SK-N-SH (cell line): ENCODE measurements around the gene GPR63.

Source experiments
- TAF1 ChIP-seq: IDR thresholded peaks from 2 replicates; pipeline ENCODE4 v1.6.1; 2012; ENCODE audit warnings: low read depth, mild to moderate bottlenecking, low read length, moderate library complexity, borderline replicate concordance
- TF ChIP-seq, protein P1 (sequence below): fragments of 200-600 bp; sonication (generic); IDR thresholded peaks from 2 replicates; pipeline ENCODE4 v1.6.1; 2017; ENCODE audit warnings: antibody characterized with exemption, mild to moderate bottlenecking, moderate library complexity

- TF ChIP-seq, protein P1, sequence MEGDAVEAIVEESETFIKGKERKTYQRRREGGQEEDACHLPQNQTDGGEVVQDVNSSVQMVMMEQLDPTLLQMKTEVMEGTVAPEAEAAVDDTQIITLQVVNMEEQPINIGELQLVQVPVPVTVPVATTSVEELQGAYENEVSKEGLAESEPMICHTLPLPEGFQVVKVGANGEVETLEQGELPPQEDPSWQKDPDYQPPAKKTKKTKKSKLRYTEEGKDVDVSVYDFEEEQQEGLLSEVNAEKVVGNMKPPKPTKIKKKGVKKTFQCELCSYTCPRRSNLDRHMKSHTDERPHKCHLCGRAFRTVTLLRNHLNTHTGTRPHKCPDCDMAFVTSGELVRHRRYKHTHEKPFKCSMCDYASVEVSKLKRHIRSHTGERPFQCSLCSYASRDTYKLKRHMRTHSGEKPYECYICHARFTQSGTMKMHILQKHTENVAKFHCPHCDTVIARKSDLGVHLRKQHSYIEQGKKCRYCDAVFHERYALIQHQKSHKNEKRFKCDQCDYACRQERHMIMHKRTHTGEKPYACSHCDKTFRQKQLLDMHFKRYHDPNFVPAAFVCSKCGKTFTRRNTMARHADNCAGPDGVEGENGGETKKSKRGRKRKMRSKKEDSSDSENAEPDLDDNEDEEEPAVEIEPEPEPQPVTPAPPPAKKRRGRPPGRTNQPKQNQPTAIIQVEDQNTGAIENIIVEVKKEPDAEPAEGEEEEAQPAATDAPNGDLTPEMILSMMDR = no peak
- no peak for TF ChIP-seq TAF1
These were observed 35.7 kb upstream of the GPR63 start for GRCh38 chr6:96872976-96873375.
